ENCODE data around the gene DIP2C.
"Not testable (repeated sequence)": the region's sequence is repeated elsewhere in the genome, so short reads cannot be mapped to it uniquely, and the experiment has no call there.

The DIP2C gene

DNA sequence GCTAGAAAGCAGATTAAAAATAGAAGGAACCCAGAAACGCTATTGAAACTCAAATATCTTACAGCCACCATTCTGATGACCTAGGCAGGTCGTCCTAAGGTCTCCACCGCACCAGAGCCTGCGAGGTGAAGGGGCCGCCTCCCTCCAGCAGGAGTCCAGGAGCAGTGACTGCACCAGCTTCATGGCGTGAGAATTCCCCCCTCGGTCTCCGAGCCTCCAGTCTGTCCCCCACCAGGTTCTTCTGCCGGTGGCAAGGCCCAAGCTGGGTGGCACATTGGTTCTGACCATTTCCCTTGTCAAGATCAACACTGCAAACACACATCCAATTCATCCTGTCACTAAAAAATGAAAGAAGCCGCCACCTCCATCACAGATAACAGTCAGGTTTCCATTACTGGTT lies 98.7 kb downstream of the DIP2C start:
- no peak for DNase-seq

DNA sequence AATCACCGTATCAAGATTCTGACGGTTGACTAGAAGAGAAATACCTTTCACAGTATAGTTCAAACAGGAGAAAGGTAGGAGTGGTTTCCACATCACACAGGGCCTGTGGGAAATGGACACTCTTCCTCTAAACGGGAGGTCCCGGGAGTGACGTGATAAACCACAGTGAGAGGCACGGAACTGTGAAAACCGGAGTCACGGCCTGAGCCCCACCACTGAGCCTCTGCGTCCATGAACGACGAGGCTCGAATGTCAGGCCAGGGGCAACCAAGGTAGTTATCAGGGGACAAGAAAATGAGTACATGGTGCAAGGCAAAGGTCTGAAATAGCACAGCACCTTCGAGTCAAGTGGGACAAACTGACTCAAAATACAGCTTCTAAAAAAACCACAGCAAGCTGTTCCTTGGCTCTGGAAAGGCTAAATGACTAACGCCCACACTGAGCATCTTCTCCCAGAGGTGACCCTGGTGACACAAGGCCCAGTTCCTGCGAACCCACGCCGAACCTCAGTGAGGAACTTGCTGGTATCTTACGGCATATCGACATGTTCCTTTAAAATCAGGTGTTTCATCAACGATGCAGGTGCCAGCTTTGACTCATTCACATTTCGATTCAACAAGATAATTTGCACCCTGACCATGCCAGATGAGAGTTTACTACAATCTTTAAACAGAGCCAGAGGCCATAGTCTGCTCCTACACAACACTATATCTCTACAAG lies 99.3 kb downstream of the DIP2C start:
- no peak for DNase-seq

DNA sequence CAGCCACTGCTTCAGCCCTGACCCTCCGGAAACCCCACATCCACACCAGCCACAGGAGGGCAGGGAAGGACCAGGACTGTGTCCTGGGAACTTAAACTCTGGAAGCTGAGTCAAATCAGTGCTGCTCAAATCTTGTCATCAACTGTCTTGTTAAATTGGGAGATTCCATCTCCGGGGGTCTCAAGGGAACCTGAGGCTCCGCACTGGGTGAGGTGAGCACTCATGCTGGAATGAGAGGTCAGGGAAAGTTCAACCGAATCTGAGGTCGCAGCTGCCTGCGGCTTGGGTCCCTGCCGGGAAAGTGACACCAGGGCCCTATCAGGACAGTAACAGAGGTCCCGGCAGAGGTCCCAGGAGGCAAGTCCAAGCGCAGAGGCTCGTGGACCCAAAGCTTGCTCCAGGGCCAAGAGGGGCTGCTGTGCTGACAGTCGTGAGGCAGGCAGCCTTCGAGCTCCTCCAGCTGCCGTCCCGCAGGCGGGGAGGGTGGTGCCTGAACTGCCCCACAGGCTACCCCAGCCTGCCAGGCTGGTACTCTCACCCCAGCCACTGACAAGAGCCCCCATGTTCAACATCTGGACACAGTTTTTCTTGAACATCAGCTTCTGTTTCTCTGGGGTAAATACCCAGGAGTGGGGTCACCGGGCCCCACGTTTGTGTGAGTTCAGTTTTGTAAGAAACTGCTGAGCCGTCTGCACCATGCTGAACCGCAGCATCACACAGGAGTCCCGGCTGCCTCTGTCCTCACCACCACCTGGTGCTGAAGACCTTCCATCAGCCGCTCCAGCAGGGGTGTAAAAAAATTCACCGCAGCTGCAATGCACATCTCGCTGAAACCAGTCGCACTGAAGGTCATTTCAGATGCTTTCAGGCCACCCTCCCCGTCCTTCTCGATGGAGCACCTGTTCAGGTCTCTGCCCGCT lies 101.0 kb downstream of the DIP2C start:
- no peak for DNase-seq

DNA sequence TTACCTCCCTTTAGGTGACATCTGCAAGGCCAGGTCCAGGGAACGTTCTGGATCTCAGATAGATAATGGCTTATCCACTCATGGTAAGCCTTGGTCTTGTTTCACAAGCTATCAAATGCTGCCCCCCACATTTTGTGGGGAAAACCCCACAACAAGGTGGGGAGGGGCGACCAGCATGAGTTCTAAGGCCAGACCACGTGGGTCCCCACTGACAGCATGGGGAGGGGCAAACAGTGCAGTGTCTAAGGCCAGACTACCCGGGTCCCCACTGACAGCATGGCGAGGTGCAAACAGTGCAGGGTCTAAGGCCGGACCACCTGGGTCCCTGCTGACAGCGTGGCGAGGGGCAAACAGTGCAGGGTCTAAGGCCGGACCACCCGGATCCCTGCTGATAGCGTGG lies 102.8 kb downstream of the DIP2C start:
- DNase-seq: no peak

DNA sequence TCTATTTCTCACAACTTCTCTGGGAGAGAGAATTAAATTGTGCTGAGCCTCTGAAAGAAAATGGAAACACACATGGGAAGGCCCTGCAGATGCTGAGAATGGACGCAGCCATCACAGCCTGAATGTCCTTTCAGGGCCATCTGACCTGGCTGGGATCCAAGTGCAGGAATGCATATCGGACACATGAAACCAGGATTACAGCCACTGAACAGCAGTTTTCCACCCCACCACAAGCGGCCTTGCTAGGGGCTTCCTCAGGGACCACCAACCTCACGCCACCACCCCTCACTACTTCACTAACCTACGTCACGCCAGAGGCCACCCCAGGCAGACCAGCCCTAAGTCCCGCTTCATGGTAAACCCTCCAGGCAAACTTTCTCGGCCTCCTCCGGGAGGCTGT lies 103.3 kb downstream of the DIP2C start:
- no peak for DNase-seq

DNA sequence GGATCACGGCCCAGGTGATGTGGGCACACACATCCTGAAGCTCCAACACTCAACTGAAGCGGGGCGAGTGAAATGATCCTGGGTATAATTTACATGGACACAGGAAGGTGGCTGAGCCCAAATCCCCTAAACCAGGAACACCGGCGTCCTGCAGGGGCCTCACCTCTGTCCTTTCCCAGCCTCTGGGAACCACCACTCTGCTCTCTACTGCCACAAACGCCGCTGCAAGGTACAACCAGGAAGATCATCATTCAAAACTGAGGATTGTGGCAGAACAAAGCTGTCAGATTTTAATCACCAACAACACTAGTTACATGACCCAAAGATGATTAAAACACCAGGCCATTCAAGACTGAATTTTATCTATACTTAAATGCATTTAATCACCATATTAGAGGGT lies 104.0 kb downstream of the DIP2C start:
- DNase-seq: no peak

DNA sequence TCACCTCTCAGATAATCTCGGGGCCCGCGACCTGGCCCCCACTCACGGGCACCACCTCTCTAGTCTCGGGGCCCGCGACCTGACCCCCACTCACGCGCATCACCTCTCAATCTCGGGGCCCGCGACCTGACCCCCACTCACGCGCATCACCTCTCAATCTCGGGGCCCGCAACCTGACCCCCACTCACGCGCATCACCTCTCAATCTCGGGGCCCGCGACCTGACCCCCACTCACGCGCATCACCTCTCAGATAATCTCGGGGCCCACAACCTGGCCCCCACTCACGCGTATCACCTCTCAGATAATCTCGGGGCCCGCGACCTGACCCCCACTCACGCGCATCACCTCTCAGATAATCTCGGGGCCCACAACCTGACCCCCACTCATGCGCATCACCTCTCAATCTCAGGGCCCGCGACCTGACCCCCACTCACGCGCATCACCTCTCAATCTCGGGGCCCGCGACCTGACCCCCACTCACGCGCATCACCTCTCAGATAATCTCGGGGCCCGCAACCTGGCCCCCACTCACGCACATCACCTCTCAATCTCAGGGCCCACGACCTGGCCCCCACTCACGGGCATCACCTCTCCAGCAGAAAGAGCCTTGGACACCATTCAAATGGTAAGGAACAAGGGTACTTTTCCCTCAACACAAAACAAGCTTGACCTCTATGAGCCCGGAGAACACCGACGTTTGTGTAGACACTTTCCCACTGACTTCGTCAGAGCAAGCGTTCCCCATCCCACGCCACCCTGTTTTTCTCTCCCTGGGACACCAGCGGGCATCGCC lies 104.8 kb downstream of the DIP2C start:
- DNase-seq: not testable (repeated sequence)

DNA sequence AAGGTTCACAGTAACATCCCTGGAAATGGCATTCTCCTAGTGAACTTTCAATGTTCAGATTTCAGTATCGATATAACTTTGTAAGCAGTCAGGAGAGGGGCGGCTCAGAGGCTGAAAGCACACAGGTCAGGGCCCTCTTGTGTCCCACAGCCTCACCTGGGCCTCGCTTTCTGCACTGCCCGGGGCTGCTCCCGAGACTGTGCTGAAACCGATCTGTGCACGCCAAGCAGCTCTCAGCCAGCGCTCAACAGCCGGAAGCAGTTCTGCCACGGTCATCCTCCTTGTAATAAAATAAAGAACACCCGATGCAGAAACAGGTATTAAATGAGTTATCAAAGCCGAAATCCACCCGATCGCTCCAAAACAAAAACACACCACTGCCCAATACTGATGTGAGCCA lies 106.0 kb downstream of the DIP2C start:
- no peak for DNase-seq

DNA sequence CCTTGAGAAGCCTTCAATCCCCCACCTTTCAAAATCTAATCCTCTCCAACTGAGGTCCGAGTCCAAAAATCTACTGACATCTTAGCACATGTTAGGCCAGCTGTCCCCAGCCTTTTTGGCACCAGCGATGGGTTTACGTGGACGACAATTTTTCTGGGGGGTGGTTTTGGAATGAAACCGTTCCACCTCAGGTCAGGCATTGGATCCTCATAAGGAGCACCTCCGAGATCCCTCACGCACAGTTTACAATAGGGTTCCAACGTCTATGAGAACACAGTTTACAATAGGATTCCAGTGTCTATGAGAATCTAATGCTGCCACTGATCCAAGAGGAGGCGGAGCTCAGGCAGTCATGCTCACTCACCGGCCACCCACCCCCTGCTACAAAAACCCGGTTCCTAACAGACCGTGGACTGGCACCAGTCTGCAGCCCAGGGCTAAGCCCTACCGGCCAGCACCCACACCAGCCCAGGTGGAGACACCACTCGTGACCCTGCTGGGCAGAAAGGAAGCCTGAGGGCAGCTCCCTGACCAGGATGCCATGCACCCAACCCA lies 107.6 kb downstream of the DIP2C start:
- DNase-seq: no peak

DNA sequence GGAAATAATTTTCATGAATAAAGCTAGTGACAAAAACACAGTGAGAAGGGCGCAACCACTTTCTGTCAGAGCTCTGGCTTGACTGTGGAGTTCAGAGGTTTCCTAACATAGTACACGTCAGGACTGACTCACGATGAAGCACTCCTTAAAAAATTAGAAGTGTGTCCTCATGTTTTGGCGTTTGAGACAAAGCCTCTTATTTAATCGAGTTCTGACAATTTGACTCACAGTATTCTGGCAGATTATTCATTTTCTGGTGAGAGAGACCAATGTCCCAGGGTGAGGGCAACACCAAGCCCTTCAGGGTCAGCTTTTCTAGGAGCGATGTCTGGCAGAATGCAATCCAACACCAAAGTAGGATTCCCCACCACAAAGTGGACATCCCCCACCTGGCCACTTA lies 108.7 kb downstream of the DIP2C start:
- DNase-seq: no peak

DNA sequence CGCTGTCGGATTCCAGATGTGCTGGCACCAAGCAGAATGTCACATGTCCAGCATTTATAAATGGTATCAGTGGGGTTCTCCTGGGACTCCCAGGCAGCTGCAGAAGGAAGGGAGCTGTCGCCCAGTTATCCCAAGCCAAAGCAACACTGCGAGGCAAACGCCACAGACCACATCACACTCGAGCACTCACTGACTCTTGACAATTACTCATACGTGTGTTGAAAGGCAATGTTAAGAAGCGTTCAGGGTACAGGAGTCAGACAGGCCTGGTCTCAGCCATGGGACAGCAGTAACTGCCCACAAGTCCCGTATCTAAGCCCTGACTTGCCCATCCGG lies 113.4 kb downstream of the DIP2C start:
- DNase-seq: no peak

DNA sequence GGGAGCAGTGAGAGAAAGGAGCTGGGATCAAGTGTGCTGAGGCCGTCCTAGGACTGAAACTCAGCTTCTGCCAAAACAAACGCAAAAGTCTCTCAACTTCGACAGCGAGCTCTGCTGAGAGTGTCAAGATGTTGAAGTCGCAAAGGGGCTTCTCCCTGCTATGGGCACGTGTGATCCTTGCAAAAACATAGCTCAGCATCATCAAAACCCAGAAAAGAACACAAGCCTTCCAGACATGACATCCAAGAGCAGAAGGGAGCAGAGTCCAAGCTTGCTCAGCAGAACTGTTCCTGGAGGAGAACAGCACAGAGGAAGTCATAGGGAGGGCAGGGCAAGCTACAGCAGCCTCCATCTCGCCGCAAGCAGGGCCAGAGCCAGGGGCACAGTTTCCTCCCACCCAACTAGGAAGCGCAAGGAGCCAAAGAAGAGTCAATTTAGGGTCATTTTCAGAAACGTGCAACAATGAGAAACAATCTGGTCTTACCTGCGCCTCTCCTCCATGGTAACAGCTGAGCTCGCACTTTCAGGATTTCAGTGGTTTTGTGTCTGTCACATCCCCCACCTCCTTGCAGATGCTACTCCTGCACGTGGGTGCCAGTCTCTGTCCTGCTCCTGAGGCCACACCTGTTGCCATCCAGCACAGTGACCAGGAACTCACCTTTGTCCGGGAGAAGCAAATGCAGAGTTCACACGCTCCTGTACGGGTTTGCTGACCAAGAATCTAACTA lies 113.9 kb downstream of the DIP2C start:
- DNase-seq: no peak

DNA sequence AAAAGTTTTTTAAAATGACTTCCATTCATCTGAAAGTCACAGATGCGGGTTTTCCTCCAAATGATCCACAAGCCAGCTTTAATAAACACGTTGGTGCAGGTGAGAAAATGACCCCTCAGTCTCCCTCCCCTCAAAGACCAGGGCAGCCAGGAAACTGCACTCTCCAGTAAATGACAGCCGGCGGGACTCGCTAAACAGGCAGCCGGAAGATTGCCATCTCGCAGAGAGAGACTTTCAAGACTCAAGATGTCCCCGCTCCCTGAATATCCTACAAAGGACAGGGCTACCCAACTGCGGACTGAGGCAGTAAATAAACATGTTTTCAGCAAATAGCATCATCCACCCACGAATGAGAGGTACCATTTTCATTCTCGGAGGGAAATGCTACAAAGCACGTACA lies 116.8 kb downstream of the DIP2C start:
- no peak for DNase-seq

DNA sequence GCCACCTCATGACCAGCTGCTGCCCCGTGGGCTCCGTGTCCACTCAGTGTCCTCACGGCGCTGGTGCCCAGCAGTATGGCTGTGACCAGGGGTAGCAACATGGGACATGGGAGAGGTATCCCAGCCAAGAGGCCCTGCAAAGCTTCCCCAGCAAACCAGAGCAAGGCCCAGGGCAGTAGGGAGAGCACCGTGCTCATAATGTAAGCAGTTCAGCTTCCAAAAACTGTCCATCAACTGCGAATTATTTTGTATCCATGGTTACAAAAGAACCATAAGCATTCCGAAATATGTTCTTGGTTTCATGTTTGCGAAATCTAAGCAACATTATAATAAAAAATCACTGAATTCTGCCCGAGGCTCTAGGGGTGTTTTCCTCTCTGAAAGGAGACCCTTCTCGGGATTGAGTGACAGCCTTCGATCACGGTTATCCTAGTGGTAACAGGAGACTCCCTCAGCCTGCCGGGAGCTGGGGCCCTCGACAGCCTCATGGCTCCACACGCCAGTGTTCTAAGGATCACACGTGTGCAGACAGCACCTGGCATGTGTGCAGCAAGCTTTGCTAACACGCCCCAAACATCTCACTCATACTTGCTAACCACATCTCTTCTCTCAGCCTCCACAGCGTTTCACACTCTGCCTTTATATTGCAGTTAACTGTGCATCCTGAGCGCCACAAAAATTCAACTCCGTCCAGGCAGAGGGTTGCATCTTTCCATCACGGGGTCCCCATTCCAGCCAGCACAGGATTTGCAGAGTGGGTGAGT lies 117.6 kb downstream of the DIP2C start:
- DNase-seq: no peak

DNA sequence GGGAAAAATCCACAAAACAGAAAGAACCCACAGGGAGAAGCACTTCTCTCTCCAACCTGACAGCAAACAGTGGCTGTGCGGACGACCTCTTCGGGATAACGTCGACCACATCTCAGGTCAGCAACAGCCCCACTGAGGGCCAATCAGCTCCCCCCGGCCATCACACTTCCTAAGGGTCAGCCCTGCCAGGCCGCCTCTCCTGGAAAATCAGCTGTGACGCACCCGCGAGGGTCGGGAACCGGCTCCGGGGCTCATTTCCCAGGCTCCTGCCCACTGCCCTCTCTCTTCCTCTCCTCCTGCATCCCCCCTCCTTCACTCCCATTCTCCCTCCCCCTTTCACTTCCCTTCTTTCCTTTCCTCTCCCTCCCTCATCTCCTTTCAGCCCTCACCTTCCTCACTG lies 118.3 kb downstream of the DIP2C start:
- DNase-seq: no peak

DNA sequence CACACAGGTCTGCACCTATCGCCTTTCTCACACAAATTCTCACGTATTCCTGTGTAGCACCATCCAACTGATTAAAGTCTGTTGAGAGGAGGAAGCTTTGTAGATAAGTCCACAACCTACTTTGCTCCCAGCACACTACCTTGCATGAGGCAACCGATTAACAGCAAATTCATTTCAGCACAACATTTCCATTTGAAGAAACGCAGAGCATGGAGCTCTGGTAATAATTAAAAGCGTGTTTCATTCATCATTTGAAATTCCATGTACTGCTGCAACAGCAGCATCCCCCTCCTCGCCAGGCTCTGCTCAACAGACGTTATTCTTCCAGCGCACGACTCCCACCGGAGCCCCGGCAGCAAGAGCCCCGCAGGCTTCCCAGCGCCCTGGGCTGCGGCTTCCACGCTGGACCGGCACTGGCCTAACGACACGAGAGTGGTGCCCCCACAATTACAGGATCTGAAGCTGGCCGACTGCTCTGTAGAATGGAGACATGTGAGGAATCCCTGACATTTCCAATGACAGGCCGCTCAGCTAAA lies 118.8 kb downstream of the DIP2C start:
- DNase-seq: no peak

DNA sequence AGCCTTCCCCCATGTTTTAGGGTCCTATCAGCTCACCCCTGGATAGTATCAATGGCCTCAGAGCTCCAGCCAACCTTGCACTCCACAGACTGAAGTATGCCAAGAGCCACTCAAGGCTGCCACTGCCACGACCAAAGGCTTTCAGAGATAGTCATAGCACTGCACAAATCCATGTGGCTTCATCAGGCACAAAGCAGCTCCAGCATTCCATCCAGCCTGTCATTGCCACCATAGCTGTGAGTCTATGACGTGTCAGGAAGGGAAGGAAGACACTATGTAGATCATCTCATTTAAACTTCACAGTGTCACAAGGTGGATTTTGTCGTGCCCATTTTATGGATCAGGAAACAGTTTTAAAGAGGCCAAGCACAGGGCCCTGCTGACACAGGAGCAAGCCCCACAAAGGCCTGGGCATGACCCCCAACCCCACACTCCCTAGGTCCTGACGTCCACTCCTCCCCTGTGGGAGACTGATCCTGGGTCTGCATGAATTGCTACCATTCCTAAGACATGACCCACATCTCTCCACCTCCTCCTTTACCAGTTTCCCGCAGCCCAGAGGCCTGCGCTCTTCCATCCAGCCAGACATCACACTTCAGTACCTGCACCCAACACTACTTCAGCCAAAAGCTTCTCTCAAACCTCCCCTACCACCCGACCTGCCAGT lies 119.4 kb downstream of the DIP2C start:
- no peak for DNase-seq

DNA sequence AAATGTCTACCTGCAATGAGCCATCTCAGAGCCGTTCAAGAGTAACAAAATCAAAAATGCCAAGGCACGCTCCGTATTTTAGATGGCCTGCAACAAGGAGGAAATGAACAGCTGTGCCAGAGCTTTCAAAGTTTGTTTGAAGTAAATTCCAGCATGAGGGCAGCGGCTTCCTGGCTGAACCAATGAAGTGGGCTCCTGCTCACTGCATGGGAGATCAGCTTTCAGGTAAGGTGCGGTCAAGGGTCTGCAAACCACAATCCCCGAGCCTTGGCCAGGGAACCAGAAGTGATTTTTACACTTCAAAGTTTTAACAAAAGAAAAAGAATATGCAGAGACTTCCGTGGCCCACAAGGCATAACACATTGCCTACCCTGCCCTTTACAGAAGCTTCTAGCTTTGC lies 120.6 kb downstream of the DIP2C start:
- no peak for DNase-seq

DNA sequence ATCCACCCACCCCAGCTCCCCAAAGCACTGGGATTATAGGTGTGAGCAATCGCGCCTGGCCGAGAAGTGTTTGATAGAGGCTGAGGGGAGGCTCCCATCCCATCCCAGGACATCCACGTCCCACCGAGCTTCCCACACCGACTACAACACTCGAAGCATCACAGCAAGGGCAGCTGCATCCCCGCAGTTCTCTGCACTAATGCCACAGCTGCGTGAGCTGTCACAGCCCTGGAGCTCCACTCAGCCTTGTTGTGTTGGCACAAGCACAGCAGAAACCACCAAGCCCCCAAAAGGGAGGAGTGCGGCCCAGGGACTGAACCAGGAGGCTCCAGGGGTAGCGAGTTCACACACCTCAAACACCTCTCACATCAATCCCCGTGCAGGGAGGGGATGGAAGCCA lies 121.6 kb downstream of the DIP2C start:
- no peak for DNase-seq

DNA sequence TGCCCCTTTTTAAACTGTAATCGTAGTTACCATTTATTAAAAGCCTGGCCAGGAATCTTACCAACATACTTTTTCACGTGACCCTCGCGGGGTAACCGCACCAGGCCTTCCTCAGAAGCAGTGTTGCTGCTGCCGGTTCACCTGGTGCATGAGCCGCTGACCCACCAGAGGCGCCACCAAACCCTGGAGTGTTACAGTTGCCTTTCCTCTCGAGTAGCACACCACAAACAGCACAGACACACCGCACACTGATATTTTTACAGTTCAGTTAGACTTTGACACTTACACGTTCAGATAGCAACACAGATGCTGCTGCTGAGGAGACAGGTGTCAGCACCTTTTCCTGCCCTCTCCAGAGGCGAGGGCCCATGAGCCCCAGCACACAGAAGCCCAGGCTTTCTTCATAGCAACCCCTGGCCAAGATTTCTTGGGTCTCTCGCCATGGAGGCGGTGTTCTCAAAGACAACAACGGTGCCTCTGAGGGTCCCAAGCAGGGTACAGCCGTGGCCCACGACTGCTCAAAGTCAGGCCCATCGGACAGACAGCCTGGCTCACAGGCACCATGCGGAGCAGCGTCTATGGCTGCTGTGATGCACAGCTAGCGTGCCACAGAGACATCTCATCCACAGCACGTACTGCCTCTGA lies 123.1 kb downstream of the DIP2C start:
- no peak for DNase-seq

DNA sequence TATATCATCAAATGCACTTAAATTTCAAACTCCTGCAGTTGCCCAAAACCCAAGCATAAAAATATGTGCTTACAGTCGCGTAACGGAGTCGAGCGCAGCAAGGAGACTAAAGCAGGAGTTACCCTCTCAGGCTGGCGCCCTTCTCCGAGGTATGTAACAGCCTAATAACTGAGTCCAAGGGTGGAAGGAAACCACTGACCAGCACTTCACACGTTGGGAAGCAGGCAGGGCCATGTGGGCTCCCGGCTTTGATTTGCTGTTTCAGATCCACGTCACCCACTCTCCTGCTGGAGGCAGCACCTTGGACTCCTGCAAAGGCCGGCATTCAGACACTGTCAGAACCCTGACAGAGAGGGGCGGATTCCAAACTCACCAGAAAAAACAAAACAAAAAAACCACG lies 123.8 kb downstream of the DIP2C start:
- DNase-seq: no peak
